GM12865 (cell line): ENCODE data around the gene KRTAP10-8.
"Not testable (repeated sequence)": the region's sequence is repeated elsewhere in the genome, so short reads cannot be mapped to it uniquely, and the experiment has no call there.

ENCODE experiments used
- DNase-seq: peaks from one replicate; pipeline ENCODE4 v3.0.0; 2010; ENCODE audit warnings: low read depth
- H3K4me3 ChIP-seq: 2 replicates; pipeline ENCODE4 v1.5.1; 2011; ENCODE audit warnings: mild to moderate bottlenecking, low read depth, low read length, control low read depth
- CTCF ChIP-seq: IDR thresholded peaks from 2 replicates; pipeline ENCODE4 v1.5.1; 2011; ENCODE audit warnings: low read length, control low read depth, low read depth, inconsistent platforms; ENCODE audit not compliant: insufficient read depth; ENCODE audit errors: missing control alignments

The KRTAP10-8 gene

GRCh38 chr21:44595524-44595923 lies 16.4 kb upstream of the KRTAP10-8 start:
- H3K4me3 ChIP-seq: no peak overlapping the region
- TF ChIP-seq CTCF: no peak
- DNase-seq: no peak

GRCh38 chr21:44596068-44596725 lies 15.7 kb upstream of the KRTAP10-8 start:
- DNase-seq: no peak
- H3K4me3 ChIP-seq: no peak overlapping the region
- no peak for TF ChIP-seq CTCF

GRCh38 chr21:44598061-44598460 lies 13.8 kb upstream of the KRTAP10-8 start:
- no peak for TF ChIP-seq CTCF
- H3K4me3 ChIP-seq: no peak overlapping the region
- DNase-seq: no peak

GRCh38 chr21:44599264-44600029 lies 12.4 kb upstream of the KRTAP10-8 start:
- DNase-seq: no peak
- TF ChIP-seq CTCF: no peak
- no peak overlapping the region for H3K4me3 ChIP-seq

GRCh38 chr21:44600118-44600978 lies 11.5 kb upstream of the KRTAP10-8 start, which contains the start of gene KRTAP10-7:
Gene KRTAP10-7 (plus strand): TSS chr21:44600597. CDS start chr21:44600622, 25 bp downstream.
- not testable (repeated sequence) for DNase-seq, H3K4me3 ChIP-seq

GRCh38 chr21:44601091-44601490 lies 10.8 kb upstream of the KRTAP10-8 start:
- DNase-seq: not testable (repeated sequence)

GRCh38 chr21:44601596-44602462 lies 10.1 kb upstream of the KRTAP10-8 start:
- H3K4me3 ChIP-seq: no peak overlapping the region
- TF ChIP-seq CTCF: no peak
- no peak for DNase-seq

More at GRCh38 chr21:44601091-44601490, 10.8 kb upstream of the KRTAP10-8 start:
- H3K4me3 ChIP-seq: not testable (repeated sequence)
